ENCODE results near the gene FOSL2. TPM values are rescaled to one million over a fixed set of nuclear protein-coding genes. Genes with fewer than 3 reads are reported as not detected.

Gene FOSL2
- total and polyA plus RNA-seq, 10 of the 15 experiments (the other 5 are each of a cell fraction or from before 2014, with no cell fraction given), result 0.05 to 1.3 (median 0.34) TPM

- no peaks in the 10 kb centered on the region for H3K36me3 ChIP-seq (ENCODE audit: control insufficient read depth in 2 of 2, insufficient read depth in 2 of 2, low read length in 1 of 2)
- in situ Hi-C loops (cut with MboI), result no loop called here
- ChIA-PET POLR2A (no interaction called here), CTCF (no interaction called here), SMC1A (ENCODE audit: uncharacterized antibody, unreplicated experiment) (interaction anchor here (0.6 kb wide), 1 partner anchor 281 kb away, joined by 3 read pairs; no protein-coding TSS in a partner anchor), RAD21 (ENCODE audit: unreplicated experiment) (no interaction called here)
- no peak overlapping the region for H3K4me2 ChIP-seq (ENCODE audit: control insufficient read depth, insufficient read depth)
- no peak overlapping the region for H3K9ac ChIP-seq (ENCODE audit: control insufficient read depth, insufficient read depth, low read length)
- H4K20me1 ChIP-seq (ENCODE audit: control insufficient read depth, insufficient read depth), result no peaks in the 10 kb centered on the region
- BruUV-seq (replicated peaks), result no TSS peak
- H3K4me3 ChIP-seq, result no peak overlapping the region
- H2AFZ ChIP-seq (ENCODE audit: control insufficient read depth, low read depth, low read length), result no peak overlapping the region
- DNase-seq (ENCODE audit: low read depth, low spot score), result no peak
- intact Hi-C loops (cut with micrococcal nuclease; ENCODE audit: unreplicated experiment), result no loop called here
- no peak overlapping the region for H3K27ac ChIP-seq (ENCODE audit: control insufficient read depth, insufficient read depth)
- no peak for ATAC-seq
- H3K4me1 ChIP-seq (ENCODE audit: control insufficient read depth, insufficient read depth, low read length), result no peaks in the 10 kb centered on the region
- no peaks in the 10 kb centered on the region for H3K79me2 ChIP-seq (ENCODE audit: control insufficient read depth, insufficient read depth, low read length)
- H3K27me3 ChIP-seq (replicated peaks in 1 of 2; ENCODE audit: control insufficient read depth in 2 of 2, insufficient read depth in 2 of 2, low read length in 1 of 2), result no peaks in the 10 kb centered on the region; a peak in 2 of 4 replicates
- 29% methylated on average over 5 of the region's 5 CpGs for WGBS (ENCODE audit: insufficient coverage, insufficient replicate concordance, low lambda C conversion rate, missing lambda C conversion rate)
- no peaks in the 10 kb centered on the region for H3K9me3 ChIP-seq (replicated peaks; ENCODE audit: control insufficient read depth, insufficient read depth, low read length)
- TF ChIP-seq NR2C2 (IDR thresholded peaks at IDR 0.05; ENCODE audit: borderline replicate concordance, control insufficient read depth, insufficient read length, low read depth) (no peak), E2F8 (IDR thresholded peaks at IDR 0.05; ENCODE audit: low read depth, partially characterized antibody) (no peak), BRCA1 (IDR thresholded peaks at IDR 0.05; ENCODE audit: low read depth, low read length) (no peak), SREBF1 (IDR thresholded peaks at IDR 0.05; ENCODE audit: low read length) (no peak), PML (IDR thresholded peaks at IDR 0.05; ENCODE audit: low read length) (no peak), BACH1 (IDR thresholded peaks at IDR 0.05; ENCODE audit: borderline replicate concordance) (no peak)
- no peak for FAIRE-seq
These were observed 18.3 kb upstream of the FOSL2 start for GRCh38 chr2:28374331-28374730.

All from GM12878 (cell line).